Activated T-cell treated with anti-CD3 and anti-CD28 coated beads for 48 hours (primary cell): ENCODE results near the gene AKNA.
"Not testable (repeated sequence)": the region's sequence is repeated elsewhere in the genome, so short reads cannot be mapped to it uniquely, and the experiment has no call there.

Experiments used
- DNase-seq: peaks from one replicate; pipeline ENCODE4 v3.0.0-alpha.2; 2020; ENCODE audit warnings: low read depth

The AKNA gene

GRCh38 chr9:114322831-114323531 is 64.8 kb downstream of the AKNA start, which contains the start of gene ORM1:
Gene ORM1, plus strand, starts transcription at chr9:114323098. Its CDS starts 36 bp downstream, at chr9:114323134.
- not testable (repeated sequence) for DNase-seq

GRCh38 chr9:114322160-114322818 is 65.5 kb downstream of the AKNA start:
- not testable (repeated sequence) for DNase-seq

GRCh38 chr9:114321759-114322158 is 66.0 kb downstream of the AKNA start:
- DNase-seq: peak; percentile 37

DNA sequence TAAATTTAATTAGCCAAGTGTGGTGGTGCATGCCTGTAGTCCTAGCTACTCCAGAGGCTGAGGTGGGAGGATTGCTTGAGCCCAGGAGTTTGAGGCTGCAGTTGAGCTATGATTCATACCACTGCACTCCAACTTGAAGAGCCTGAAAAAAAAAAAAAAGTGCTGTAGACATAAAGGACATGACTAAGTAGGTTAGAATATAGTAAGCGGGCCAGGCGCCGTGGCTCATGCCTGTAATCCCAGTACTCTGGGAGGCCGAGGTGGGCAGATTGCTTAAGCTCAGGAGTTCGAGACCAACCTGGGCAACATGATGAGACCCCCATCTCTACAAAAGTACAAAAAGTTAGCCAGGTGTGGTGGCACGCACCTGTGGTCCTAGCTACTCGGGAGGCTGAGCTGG is 67.1 kb downstream of the AKNA start:
- DNase-seq: not testable (repeated sequence)

DNA sequence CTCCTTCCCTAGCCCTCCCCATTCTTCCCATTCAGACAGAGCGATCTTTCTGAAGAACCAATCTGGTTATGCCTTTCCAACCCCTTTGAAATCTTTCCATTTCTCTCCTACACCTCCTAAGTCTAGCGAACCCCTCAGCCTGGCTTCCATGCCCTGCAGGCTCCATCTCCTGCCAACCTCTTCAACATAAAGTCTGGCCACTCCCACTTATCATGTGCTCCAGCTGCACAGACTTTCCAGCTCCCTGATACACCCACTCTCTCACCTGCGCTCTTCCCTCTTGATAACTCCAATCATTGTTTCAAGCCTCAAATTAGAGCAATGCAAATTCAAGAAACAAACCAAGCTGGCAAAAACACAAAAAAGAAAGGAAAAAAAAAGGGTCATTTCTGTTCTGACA is 68.6 kb downstream of the AKNA start:
- DNase-seq: no peak

DNA sequence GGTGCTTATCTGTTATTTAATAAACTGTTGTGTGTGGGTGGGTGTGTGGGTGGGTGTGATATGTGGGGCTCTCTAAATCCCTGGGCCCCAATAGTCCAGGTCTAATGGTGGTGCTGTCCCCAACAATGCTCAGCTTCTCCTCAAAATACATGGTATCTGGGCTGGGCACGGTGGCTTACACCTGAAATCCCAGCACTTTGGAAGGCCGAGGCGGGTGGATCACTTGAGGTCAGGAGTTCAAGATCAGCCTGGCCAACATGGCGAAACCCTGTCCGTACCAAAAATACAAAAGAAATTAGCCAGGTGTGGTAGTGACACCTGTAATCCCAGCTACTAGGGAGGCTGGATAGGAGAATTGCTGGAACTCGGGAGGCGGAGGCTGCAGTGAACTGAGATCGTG is 69.4 kb downstream of the AKNA start:
- no peak for DNase-seq

DNA sequence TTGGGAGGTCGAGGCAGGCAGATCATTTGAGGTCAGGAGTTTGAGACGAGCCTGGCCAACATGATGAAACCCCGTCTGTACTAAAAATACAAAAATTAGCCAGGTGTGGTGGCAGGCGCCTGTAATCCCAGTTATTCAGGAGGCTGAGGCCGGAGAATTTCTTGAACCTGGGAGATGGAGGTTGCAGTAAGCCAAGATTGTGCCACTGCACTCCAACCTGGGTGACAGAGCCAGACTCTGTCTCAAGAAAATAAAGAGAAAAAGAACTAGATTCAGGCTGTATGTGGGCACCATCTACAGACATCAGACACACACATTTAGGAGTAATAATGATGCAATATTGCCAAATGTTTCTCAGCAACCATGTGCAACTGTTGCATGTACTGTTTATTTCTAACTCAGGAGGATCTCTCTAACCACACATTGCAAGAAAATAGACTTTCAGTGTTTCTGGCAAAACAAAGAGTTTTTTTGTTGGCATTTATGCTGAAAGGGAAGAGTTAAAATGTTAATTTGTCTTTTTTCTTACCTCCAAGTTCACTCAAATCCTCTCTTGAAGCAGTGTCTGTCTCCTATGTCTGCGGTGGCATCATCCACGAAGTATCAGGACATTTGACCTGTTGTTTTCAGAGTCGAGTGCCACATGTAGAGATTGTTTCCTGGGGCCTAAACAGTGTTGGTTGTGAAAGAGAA is 70.0 kb downstream of the AKNA start:
- DNase-seq: no peak

DNA sequence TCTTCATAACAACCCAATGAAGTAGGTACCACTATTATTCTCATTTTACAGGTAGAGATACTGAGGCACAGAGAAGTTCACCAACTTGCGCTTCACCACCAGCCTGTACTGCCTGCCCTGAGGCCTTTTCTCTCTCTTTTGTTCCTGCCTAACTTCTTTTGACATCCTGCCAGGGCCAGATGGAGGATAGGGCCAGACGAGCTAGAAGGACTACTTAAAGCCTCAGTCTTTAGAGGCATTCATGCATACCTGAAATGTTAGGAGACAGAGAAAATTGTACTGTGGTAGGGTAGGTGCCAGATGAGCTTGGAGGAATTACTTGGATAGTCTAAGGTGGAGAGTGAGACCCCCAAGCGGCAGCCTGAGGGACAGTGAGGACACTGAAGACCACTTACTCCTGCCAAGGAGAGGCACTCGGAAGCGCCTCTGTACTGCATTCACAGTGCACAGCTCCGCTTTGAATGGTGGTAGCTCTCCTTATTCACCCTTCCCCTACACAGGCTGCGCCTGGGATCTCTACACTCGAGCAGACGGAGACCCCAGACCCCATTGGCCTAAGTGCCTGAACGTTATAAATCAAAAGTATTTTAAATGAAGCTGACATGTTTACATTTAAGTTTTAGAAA is 71.1 kb downstream of the AKNA start:
- no peak for DNase-seq

GRCh38 chr9:114315723-114316363 is 71.9 kb downstream of the AKNA start:
- DNase-seq: no peak

GRCh38 chr9:114314881-114315722 is 72.7 kb downstream of the AKNA start:
- DNase-seq: no peak

DNA sequence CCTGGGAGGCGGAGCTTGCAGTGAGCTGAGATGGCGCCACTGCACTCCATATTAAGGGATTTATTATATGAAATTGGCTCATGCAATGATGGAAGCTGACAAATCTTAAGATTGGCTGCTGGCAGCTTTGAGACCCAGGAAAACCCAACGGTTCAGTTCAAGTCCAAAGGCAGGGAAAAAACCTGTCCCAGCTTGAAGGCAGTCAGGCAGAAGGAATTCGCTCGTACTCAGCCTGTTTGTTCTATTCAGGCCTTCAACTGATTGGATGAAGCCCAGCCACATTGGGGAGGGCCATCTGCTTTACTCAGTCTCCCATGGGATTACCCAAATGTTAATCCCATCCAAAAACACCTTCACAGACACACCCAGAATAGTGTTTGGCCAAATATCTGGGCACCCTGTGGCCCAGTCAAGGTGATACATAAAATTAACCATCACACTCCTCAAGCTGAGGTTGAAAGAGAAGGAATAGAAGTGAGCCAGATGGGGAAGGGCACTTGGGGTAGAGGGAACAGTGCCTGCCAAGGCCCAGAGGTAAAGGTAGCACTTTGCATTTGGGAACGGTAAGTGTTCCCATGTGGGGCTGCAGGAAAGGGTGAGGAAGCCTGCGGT is 73.4 kb downstream of the AKNA start:
- no peak for DNase-seq

DNA sequence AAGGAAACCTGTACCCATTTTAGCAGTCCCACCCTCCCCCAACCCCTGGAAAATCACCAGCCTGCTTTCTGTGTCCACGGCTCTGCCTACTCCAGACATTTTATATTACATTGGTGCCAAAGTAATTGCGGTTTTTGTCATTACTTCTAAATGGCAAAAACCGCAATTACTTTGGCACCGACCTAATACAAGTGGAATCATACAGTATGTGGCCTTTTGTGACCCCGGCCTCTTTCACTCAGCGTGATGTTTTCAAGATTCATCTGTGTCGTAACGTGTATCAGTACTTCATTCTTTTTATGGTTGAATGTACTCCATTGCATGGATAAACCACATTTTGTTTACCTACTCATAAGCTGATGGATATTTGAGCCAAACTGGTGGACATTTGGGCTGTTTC is 74.6 kb downstream of the AKNA start:
- DNase-seq: no peak

DNA sequence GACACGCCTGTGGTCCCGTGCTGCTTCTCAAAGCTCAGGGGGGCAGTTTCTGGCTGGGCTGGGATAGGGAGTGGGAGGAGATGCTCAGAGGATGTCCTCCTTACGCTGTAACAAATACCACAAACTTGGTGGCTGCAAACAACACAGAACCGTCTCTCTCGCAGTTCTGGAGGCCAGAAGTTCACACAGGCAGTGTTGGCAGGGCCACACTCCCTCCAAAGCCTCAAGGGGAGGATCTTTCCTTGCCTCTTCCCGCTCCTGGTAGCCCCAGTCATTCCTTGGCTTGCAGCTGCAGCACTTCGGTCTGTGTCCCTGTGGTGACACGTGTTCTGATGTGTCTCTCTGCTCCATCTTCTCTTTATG is 75.3 kb downstream of the AKNA start:
- DNase-seq: no peak

- DNase-seq: no peak
These were observed 75.9 kb downstream of the AKNA start for GRCh38 chr9:114311571-114312512.

- DNase-seq: no peak
These were observed 77.0 kb downstream of the AKNA start for GRCh38 chr9:114310471-114311450.

- no peak for DNase-seq
These were observed 78.7 kb downstream of the AKNA start for GRCh38 chr9:114309096-114309495.

GRCh38 chr9:114308361-114308950 is 79.3 kb downstream of the AKNA start:
- no peak for DNase-seq

- DNase-seq: no peak
These were observed 79.9 kb downstream of the AKNA start for GRCh38 chr9:114307899-114308267.
